Stromal cell of bone marrow (primary cell): ENCODE measurements around the gene EXOC6.

ENCODE experiments used
- DNase-seq: peaks from one replicate; pipeline ENCODE4 v3.0.0-alpha.2; 2012; ENCODE audit warnings: low read depth

The EXOC6 gene

DNA sequence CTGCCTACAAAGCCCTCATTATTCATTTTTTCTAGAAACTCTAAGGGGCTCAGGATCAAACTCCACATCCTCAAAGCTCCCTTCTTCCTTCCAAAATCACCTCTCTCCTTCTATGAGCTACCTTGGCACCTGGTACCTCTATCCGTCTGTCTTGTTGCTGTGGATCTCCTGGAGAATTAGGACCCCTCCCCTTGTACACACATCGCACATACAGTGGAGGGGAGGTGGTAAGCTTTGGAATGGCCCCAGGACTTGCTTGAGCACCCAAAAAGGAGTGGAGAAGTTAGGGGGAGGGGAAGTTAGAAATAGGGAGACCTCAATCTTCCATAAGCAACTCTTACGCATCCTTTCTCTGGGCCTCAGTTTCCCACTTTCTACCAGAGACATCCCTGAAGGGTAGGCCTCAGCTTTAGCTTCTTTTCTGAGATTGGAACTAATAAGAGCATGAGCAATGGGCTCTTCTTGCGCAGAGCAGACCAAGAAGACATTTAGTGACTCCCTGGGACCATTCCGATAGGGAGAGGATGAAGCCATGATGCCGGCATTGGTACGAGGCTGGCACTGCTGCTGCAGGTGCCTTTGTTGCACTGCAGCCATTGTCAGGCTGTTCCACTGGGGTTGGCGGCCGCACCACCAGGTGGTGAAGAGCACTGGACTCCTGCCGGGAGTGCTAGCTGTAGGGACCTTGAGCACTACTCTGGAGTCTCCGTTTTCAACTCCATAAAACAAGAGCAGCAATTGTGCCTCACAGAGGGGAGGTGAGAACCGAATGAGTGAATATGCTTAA lies 216.7 kb downstream of the EXOC6 start:
- DNase-seq, result no peak

DNA sequence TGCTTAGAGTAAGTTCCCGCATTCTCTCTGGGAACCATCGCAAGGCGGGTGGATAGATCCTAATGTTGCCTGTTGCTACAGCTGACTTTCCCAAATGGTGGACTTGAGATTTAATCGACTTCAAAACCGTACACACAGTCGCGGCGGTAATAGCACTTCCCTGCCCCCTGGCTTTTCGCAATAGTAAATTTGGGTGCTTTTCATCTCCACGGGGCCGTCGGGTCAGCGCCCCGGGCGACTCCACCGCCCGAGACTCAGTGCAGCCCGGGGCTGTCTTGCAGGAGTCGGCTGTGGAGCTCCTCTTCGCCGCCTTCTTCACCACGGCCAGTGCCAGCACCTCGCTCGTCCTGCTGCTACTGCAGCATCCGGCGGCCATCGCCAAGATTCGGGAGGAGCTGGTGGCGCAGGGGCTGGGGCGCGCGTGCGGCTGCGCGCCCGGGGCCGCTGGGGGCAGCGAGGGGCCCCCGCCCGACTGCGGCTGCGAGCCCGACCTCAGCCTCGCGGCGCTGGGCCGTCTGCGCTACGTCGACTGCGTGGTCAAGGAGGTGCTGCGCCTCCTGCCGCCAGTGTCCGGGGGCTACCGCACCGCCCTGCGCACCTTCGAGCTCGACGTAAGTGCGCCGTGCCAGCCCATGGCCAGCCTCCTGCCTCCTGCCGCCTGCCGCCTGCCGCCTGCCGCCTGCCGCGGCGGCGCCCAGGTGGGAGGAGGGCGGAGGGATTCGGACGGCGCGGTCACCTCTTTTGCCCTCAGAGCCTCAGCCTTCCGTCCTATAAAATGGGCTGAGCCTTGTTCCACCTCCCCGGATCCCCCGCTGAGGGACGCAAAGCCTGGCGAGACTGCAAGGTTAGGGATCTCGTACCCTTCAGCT lies 217.6 kb downstream of the EXOC6 start:
- DNase-seq, result no peak

DNA sequence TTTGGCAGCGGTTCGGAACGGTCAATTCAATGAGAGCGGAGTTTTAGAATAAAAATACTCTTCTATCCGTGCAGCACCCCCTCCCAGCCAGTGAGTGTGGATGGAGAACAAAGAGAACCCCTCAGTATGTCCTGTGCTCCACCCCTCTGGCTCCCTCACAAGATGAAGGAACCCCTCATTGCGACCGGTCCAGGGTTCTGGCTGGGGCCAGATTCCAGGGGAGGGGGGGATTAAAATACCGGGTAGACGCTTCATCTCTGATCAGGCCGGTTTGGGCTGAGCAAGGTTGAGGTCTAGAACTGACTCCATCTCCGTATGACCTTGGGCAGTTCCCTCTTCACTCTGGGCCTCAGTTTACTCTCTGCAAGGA lies 218.2 kb downstream of the EXOC6 start:
- no peak for DNase-seq

DNA sequence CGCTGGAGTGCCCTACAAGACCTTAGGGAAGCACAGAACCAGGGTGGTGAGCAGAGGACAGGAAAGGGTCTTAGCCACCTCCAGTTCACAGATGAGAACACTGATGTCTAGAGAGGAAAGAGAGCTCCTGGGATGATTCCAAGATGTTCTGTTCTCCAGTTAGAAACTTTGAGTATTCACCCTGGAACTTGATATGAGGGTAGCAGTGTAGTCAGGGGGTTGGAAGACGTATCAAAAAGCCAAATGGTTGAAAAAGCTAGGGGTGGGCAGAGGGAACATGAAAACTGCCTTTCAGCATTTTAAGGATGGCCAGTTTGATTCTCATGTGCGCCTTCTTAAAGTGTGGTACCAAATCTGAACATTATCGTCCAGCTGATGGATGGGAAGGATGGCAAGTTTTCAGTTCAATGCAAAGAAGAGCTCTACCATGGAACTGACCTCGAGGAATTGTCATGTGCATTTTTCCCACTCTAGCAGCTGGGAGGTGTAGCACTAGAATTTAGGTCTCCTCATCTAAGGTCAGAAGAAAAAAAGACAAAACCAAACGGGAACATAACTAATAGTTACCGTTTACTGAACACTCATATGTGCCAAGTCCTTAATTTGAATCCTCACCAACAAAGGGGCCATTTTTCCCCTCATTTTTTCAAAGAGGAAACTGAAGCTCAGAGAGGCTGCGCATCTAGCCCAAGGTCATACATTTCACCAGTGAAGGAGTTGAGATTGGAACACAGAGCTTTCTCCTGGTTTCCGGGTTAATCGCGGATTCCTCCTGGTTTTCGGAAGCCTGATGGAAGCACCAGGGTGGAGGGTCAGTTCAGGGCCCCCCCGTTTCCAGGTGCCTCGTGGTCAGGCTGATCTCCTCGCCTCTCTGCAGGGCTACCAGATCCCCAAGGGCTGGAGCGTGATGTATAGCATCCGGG lies 219.4 kb downstream of the EXOC6 start:
- DNase-seq, result no peak

DNA sequence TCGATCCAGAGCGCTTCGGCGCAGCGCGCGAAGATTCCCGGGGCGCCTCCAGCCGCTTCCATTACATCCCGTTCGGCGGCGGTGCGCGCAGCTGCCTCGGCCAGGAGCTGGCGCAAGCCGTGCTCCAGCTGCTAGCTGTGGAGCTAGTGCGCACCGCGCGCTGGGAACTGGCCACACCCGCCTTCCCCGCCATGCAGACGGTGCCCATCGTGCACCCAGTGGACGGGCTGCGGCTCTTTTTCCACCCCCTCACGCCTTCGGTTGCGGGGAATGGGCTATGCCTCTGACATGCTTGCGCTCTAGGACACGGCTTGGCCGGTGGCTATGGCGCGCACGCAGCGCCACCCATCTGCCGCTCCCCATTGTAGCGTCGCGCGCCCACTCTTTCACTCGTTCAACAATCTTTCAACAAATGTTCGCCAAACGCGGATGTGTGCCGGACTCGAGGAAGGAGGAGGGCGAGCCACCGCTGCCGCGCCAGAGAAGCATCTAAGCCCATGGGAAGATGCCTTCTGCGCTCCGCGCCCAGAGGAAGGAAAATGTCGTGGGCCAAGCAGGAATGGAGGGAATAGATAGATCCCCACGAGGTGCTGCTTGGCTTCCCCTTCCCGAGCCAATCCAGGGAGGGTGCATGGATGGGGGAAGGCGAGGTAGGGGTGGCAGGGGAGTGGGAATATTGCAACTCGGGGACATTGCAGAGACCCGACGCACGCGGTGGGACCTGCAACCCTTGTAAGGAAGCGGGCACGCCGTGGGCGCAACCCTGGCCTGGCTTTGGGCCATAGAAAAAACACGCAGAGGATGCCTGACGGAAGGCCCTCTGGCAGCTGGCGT lies 220.3 kb downstream of the EXOC6 start:
- DNase-seq, result no peak

DNA sequence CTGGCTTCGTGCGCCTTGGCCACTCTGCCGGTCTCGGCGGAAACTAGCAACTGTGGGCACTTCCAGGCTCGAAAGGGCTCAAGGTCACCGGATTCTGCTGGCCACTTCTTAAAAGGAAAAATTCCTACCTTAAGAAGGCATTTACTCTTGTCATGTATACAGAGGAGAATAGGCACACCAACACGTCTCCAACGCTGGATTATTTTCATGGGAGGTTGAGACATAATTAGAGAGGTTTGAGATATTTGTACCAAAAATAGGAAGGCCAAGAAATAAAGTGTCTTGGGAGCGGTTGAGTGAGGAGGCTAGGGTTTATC lies 220.9 kb downstream of the EXOC6 start:
- DNase-seq, result no peak

DNA sequence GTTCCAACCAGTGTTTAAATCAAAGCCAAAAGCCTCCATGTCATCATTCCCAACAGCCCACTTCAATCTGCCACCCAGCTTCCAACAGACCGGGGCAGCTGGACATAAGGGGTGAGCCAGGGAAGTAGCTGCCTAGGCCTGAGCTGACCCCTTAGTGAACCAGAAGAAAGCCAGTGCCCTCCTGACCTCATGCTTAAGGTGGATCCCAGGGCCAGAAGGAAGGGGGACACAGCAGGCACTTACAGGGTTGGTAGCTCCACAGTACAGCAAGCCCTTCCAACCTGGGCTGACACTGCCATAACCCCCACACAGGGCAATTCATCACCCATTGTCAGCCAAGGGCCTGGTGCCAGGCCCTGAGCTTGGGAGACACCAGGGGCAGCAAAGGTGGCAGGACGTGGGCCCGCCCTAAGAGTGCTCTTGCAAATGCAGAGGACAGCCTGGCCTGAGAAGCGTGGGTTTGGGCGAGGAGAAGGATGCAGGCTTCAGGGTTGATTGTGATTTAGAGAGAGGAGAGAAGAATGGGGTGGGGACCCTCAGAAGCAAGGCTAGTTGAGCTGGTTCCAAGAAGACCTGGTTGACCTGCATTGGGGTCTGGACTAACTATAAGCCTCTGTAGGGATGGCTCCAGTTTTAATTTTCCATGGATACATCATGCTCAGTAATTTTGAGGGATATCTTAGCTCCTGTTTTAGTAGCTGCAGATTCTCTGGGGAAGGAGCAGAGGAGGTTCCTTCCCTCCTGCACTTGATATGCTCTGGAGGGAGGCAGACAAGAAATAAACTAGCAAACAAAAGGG lies 222.3 kb downstream of the EXOC6 start:
- no peak for DNase-seq

DNA sequence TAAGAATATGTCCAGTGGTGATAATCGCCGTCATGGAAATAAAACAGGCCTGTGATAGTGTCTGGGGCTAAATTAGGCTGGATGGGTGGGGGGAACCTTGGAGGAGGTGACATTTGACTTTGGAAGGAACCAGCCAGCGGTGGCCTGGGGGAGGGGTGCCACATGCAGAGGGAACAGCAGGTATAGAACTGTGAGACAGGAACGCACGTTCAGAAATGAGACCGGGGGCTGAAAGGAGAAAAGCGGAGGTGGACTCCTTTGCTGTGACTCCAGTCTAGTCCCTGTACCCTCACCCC lies 222.8 kb downstream of the EXOC6 start:
- DNase-seq, result no peak

DNA sequence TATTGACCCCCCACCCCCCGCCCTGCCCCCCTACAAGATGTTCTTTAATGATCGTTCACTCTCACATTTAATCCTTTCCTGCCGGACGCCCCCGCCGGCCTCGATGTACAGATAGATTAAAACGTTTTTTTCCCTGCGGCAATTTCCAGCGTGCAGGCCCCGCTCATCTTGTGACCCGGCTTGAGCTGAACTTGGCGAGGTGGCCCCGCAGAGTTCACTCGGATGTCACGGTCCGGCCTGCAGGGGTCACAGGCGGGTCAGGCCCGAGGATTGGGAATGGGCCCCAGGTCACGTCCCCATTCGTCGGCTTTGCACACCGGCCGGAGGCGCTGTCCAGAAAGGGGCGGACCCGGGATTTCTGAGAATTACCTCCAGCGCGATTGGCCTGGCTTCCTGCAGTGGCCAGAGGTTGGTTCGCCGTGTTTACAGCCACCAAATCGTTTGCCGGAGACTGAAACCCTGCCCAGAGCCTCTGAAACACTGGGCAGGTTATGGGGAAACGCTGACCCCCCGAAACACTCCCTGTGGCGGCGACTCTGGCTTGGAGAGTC lies 223.4 kb downstream of the EXOC6 start:
- DNase-seq, result no peak

DNA sequence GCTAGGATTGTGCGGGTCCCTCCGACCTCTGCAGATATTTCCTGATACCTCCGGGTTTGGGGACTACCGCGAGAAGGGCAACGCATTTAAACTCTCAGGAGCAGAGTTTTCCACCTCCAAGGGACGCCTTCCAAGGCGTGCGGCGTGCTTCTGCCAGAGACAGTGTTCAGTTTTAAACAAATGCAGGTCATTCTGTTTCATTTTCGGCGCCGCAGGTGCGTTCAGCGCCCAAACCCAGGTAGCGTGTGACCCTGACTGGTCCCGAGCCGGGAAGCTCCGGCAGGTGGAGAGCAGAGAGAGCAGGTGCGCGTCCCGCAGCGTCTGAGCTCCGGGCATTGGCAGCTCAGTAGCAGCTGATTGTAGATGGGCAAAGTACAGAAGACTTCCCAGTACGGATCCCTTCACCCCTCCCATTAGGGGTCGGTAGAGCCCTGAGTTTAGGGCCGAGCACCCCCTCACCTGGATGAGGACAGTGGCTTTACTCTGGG lies 223.9 kb downstream of the EXOC6 start:
- DNase-seq, result no peak

DNA sequence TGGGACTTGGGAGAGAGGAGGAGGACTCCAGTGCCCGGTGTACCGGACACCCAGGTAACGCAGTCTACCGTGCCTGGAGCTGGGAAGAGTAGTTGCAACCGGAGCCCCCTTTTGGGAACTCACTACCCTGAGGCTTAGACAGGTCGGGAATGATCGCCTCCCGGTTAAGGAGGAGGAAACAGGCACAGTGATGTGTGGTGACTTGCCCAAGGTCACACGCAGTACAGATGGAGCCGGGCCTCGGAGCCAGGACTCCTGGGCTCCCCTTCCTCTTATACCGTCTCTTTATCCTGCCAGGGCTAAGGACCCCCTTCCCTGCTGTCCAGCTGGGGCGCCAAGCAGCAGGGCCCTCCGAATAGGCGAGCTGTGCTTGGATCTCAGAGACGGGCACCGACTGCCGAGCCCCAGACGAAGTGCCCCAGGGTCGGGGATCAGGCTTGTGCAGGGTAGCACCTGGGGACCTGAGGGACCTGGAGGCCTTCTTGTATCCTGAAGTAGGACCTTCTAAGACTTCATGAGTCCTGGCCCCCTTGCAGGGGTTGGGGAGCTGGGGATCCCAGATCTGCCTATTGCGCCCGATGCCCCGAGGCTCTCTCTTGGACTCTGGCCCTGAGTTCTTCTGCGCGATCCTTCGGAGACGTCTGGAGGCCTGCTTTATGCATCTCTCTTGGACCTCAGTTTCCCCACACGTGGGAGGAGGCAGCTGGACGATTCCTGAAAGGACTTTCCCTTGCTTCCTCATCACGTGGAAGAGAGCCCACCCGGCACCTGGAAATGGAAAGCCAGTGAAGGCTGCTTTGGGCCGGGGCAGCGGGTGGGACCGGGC lies 224.6 kb downstream of the EXOC6 start:
- no peak for DNase-seq

DNA sequence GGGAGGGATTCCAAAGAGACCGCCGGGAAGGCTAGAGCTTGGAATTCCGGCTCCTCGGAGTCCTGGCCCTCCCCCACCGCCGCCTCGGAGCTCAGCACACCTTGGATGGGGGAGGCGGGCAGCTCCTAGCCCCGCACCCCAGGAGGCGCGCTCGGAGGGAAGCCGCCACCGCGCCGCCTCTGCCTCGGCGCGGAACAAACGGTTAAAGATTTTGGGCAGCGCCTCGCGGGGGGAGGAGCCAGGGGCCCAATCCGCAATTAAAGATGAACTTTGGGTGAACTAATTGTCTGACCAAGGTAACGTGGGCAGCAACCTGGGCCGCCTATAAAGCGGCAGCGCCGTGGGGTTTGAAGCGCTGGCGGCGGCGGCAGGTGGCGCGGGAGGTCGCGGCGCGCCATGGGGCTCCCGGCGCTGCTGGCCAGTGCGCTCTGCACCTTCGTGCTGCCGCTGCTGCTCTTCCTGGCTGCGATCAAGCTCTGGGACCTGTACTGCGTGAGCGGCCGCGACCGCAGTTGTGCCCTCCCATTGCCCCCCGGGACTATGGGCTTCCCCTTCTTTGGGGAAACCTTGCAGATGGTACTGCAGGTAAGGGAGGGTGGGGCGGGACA lies 225.3 kb downstream of the EXOC6 start, which contains the start of gene CYP26A1:
Gene CYP26A1 (plus strand): TSS at position 355 of the 608 bp plus-strand sequence. CDS start 42 bp downstream, at position 397.
- no peak for DNase-seq

DNA sequence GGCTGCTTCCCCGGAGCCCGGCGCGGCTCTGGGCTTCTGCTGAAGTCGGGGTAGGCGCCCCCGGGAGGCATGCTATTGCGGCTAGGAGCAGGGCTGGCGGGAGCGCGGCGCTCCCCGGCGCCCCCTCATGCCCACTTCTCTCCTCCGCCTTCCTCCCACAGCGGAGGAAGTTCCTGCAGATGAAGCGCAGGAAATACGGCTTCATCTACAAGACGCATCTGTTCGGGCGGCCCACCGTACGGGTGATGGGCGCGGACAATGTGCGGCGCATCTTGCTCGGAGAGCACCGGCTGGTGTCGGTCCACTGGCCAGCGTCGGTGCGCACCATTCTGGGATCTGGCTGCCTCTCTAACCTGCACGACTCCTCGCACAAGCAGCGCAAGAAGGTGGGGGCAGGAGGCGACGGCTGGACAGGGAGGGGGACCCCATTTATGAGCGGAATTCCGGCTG lies 225.9 kb downstream of the EXOC6 start:
- DNase-seq, result no peak

DNA sequence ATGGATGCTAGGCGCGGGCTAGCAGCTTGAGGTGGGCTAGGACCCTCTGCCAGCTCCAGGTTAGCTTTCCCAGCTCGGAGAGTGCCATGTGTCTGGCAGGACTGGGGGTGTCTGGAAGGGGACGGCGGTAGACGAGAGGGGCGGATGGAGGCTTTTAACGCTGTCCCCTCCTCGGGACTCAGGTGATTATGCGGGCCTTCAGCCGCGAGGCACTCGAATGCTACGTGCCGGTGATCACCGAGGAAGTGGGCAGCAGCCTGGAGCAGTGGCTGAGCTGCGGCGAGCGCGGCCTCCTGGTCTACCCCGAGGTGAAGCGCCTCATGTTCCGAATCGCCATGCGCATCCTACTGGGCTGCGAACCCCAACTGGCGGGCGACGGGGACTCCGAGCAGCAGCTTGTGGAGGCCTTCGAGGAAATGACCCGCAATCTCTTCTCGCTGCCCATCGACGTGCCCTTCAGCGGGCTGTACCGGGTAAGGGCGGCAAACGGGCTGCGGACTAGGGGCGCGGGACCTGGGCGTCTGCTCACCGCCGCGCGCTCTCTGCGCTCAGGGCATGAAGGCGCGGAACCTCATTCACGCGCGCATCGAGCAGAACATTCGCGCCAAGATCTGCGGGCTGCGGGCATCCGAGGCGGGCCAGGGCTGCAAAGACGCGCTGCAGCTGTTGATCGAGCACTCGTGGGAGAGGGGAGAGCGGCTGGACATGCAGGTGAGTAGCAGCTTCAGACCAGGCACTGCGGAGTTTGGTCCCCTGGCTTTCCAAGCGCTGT lies 226.5 kb downstream of the EXOC6 start:
- DNase-seq, result no peak

DNA sequence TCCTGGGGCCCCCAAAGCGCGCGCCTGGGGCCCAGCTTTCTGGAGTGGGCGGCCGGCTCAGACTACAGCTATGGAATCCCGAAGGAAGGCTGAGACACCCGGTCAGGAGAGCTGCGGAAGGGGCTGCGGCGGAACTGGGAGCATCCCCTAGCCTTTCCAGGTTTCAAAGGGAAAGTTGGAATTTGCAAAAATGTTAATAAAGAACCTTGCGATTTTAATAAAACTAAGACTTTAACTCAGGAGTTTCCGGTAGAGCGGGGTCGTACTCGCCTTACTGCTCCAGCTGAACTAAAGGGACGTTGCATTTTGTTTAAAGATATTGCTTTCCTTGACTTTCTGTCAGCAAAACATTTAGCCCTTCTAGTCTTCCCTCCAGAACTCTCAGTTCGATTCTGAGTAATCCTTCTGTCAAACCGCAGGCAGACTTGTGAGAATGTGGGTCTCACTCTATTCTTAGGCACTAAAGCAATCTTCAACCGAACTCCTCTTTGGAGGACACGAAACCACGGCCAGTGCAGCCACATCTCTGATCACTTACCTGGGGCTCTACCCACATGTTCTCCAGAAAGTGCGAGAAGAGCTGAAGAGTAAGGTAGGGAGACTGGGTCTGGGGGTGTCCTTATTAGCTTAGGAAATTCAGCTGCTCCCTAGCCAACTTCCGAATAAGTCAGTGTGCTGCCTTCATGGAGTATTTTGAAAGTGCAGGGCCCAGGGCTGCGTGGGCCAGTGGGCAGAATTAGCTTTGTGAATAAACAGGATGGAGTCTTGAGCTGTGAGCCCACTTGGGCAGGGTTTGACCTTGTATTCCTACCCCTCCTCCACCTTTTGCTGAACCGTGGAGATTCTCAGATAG lies 227.3 kb downstream of the EXOC6 start:
- DNase-seq, result no peak

DNA sequence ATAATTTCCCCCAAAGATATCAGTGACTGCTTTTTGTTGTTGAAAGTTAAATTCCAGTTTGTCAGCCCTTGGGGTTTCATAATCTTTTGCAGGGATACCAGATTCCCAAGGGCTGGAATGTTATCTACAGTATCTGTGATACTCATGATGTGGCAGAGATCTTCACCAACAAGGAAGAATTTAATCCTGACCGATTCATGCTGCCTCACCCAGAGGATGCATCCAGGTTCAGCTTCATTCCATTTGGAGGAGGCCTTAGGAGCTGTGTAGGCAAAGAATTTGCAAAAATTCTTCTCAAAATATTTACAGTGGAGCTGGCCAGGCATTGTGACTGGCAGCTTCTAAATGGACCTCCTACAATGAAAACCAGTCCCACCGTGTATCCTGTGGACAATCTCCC lies 228.6 kb downstream of the EXOC6 start:
- no peak for DNase-seq

DNA sequence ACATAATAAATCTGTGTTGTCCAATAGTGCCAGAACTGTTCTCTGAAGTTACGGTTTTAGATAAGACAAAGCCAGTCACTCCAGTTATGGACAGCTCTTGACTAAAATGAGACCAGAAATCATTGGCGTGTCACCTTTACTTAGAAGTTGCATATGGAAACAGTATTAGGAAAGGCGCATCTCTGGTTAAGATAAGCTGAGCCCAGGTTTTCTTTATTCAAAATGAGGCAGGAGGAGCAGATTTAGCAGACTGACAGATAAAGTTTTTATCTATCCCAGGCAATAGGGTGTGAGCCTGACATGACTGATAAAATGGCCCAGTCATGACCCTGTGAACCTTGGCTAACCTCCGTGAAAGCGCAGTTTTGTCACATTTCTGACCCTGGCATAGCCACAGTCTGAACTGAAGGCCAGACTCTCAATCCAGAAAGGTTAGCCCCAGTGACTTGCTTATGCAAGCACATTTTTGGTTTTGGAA lies 229.6 kb downstream of the EXOC6 start:
- DNase-seq, result no peak
